ENCODE results near the gene DLL1.
A peak's percentile ranks its signal among the peaks of the same experiment; 100 is the strongest.

DLL1 gene

DNA sequence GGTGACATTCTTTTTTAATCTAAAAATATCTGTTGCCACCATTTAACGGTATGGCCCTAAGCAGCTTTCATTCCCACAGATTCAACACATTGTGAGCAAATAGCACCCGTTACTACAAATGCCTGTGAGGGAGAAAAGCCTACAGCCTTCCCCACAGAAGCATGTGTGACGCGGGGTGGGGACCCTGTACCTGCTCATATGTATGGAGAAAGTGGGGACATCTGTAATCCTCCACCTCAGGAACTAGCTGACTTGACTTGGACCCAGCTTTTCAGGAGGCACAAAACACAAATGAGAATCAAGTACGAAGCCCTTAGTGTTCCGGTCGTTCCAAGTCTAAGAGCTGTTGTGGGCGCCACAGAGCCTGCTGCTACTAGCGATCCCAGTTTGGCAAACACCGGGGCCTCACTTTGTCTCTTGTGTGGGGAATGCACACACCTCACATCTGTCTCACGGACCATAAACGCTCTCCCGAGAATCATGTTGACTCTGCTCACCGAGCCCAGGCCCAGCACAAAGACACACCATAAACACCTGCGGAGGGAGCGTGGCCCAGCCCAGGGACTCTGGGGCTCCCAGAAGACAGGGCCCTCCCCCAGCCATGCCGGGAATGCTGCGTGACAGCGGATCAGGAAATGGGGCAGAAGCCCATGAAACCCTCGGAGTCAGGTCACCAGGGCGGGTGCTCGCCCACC, 21.6 kb downstream of the DLL1 start:
- Histone ChIP-seq H2BK120ac (ENCODE audit: insufficient read depth, low read length, poor library complexity) (no peak overlapping the region), H3K79me1 (ENCODE audit: low read length) (no peaks in the 10 kb centered on the region), H4K12ac (ENCODE audit: low read depth, low read length) (no peak overlapping the region), H2AK5ac (ENCODE audit: low read length) (no peak overlapping the region), H3K23ac (ENCODE audit: low read length) (no peak overlapping the region), H3K79me2 (ENCODE audit: control insufficient read depth, insufficient read depth, low read length, poor library complexity) (no peaks in the 10 kb centered on the region), H2BK5ac (ENCODE audit: low read depth, low read length, poor library complexity) (no peak overlapping the region), H3K4me1 (ENCODE audit: control insufficient read depth in 1 of 2, insufficient read depth in 2 of 2, low read length in 2 of 2) (peaks cover 6 to 10% of the 10 kb centered on the region in 2 experiments), H3K27me3 (ENCODE audit: insufficient read depth, low read length) (no peaks in the 10 kb centered on the region), H3K4me2 (ENCODE audit: low read length) (peak overlapping the region; percentile 41), H3K4ac (ENCODE audit: low read depth, low read length) (no peak overlapping the region), H3K9ac (ENCODE audit: low read length) (no peak overlapping the region), H3K14ac (ENCODE audit: low read length) (no peak overlapping the region), H3K36me3 (ENCODE audit: control insufficient read depth in 1 of 2, insufficient read depth in 2 of 2, low read length in 2 of 2) (no peaks in the 10 kb centered on the region), H3K9me3 (ENCODE audit: insufficient read depth, low read depth, low read length) (no peaks in the 10 kb centered on the region), H4K91ac (ENCODE audit: low read depth, low read length) (peak overlapping the region; percentile 17), H3K4me3 (ENCODE audit: low read depth, low read length) (no peak overlapping the region), H4K8ac (ENCODE audit: low read depth, low read length) (no peak overlapping the region), H3K27ac (ENCODE audit: low read depth, low read length) (no peak overlapping the region), H2BK12ac (ENCODE audit: low read length) (peak overlapping the region; percentile 21), H3K18ac (ENCODE audit: low read length) (no peak overlapping the region), H2AFZ (ENCODE audit: insufficient read depth, low read length, poor library complexity) (no peak overlapping the region)
- WGBS (ENCODE audit: extremely low coverage, insufficient coverage, insufficient read length) = no CpG with 5 or more reads among the region's 22 CpGs
- no peak for DNase-seq

DNA sequence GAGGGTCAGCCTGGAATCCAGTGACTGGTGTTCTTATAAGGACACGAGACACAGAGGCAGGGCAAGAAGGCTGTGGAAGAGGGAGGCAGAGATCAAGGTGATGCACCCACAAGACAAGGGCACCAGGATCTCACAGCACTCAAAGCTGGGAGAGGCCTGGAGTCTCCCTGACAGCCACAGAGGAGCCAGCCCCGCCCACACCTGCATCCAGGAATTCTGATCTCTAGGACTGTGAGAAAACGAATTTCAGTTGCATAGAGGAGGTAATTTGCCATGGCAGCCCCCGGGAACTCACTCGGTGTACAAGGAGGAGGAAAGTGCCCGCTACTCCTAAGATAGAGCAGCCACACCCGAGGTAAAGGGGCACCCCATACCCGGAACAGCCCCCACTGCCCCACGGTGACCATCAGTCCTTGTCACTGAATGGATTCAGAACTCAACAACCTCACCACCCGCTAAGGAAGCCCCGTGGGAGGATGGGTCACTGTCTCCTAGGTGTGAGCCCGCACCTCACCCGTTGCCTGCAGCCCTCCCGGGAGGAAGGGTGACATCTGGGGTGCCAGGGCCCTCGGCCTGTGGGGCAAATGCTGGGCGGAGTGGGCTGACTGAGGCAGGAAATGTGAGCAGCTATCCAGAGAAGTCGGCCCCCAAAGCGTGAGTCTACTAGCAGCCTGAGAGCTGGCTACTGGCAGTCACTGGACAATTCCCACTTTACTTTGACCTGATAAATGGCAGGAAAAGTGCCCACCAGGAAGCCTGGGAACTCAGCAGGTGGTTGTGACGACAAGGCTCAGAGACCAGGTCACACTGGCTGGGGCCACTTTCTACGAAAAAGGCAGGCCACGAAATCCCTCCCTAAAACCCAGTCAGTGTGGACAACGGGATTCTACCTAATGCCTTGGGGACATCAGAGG, 22.4 kb downstream of the DLL1 start:
- no CpG with 5 or more reads among the region's 22 CpGs for WGBS (ENCODE audit: extremely low coverage, insufficient coverage, insufficient read length)
- no peak overlapping the region for H2AK5ac ChIP-seq (ENCODE audit: low read length)

DNA sequence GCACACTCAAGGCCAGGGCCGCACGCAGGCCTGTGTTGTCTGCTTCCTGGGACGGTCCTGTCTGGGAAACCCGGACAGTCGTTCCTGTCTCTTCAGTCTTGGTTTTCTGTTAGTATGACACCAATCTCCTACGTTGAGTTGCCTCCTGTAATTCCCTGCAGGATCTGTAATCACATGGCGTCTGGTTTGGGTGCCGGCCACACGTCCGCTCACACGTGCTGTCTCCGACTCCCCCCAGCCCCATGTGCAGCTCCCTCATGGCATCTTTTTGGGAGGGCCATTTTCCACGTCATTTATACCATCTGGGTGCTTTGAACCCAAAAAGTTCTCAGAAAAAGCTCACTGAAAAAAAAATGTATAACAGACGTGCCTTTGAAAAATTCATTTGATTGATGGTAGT, 23.2 kb downstream of the DLL1 start:
- Histone ChIP-seq H3K14ac (ENCODE audit: low read length) (no peak overlapping the region), H3K18ac (ENCODE audit: low read length) (no peak overlapping the region), H3K9me3 (ENCODE audit: insufficient read depth, low read depth, low read length) (no peaks in the 10 kb centered on the region), H3K4me3 (ENCODE audit: low read depth, low read length) (no peak overlapping the region), H3K23ac (ENCODE audit: low read length) (no peak overlapping the region), H3K4me2 (ENCODE audit: low read length) (no peak overlapping the region), H3K27ac (ENCODE audit: low read depth, low read length) (no peak overlapping the region), H3K4me1 (ENCODE audit: control insufficient read depth in 1 of 2, insufficient read depth in 2 of 2, low read length in 2 of 2) (peaks cover 6 to 10% of the 10 kb centered on the region in 2 experiments), H2BK120ac (ENCODE audit: insufficient read depth, low read length, poor library complexity) (no peak overlapping the region), H3K27me3 (ENCODE audit: insufficient read depth, low read length) (no peaks in the 10 kb centered on the region), H2AFZ (ENCODE audit: insufficient read depth, low read length, poor library complexity) (no peak overlapping the region), H3K79me2 (ENCODE audit: control insufficient read depth, insufficient read depth, low read length, poor library complexity) (no peaks in the 10 kb centered on the region), H4K8ac (ENCODE audit: low read depth, low read length) (no peak overlapping the region), H2AK5ac (ENCODE audit: low read length) (no peak overlapping the region), H3K79me1 (ENCODE audit: low read length) (no peaks in the 10 kb centered on the region), H3K4ac (ENCODE audit: low read depth, low read length) (no peak overlapping the region), H2BK5ac (ENCODE audit: low read depth, low read length, poor library complexity) (no peak overlapping the region), H2BK12ac (ENCODE audit: low read length) (no peak overlapping the region), H4K91ac (ENCODE audit: low read depth, low read length) (no peak overlapping the region), H3K9ac (ENCODE audit: low read length) (no peak overlapping the region), H4K12ac (ENCODE audit: low read depth, low read length) (no peak overlapping the region), H3K36me3 (ENCODE audit: control insufficient read depth in 1 of 2, insufficient read depth in 2 of 2, low read length in 2 of 2) (no peaks in the 10 kb centered on the region)
- no CpG with 5 or more reads among the region's 14 CpGs for WGBS (ENCODE audit: extremely low coverage, insufficient coverage, insufficient read length)
- DNase-seq = no peak

More for the DNA sequence above, 22.4 kb downstream of the DLL1 start:
- no peaks in the 10 kb centered on the region for H3K79me2 ChIP-seq (ENCODE audit: control insufficient read depth, insufficient read depth, low read length, poor library complexity)
- no peak overlapping the region for H3K4me2 ChIP-seq (ENCODE audit: low read length)
- no peak overlapping the region for H3K4ac ChIP-seq (ENCODE audit: low read depth, low read length)
- peaks cover 6 to 10% of the 10 kb centered on the region in 2 experiments for H3K4me1 ChIP-seq (ENCODE audit: control insufficient read depth in 1 of 2, insufficient read depth in 2 of 2, low read length in 2 of 2)
- H4K8ac ChIP-seq (ENCODE audit: low read depth, low read length) = no peak overlapping the region
- no peak overlapping the region for H3K14ac ChIP-seq (ENCODE audit: low read length)
- no peaks in the 10 kb centered on the region for H3K79me1 ChIP-seq (ENCODE audit: low read length)
- H3K9ac ChIP-seq (ENCODE audit: low read length) = no peak overlapping the region
- no peak overlapping the region for H2BK120ac ChIP-seq (ENCODE audit: insufficient read depth, low read length, poor library complexity)
- H4K12ac ChIP-seq (ENCODE audit: low read depth, low read length) = no peak overlapping the region
- no peaks in the 10 kb centered on the region for H3K36me3 ChIP-seq (ENCODE audit: control insufficient read depth in 1 of 2, insufficient read depth in 2 of 2, low read length in 2 of 2)
- no peak overlapping the region for H3K23ac ChIP-seq (ENCODE audit: low read length)
- no peaks in the 10 kb centered on the region for H3K9me3 ChIP-seq (ENCODE audit: insufficient read depth, low read depth, low read length)
- no peak overlapping the region for H3K4me3 ChIP-seq (ENCODE audit: low read depth, low read length)
- peak overlapping the region; percentile 4 for H4K91ac ChIP-seq (ENCODE audit: low read depth, low read length)
- H3K27me3 ChIP-seq (ENCODE audit: insufficient read depth, low read length) = no peaks in the 10 kb centered on the region
- H3K18ac ChIP-seq (ENCODE audit: low read length) = no peak overlapping the region
- DNase-seq = no peak
- H2BK12ac ChIP-seq (ENCODE audit: low read length) = no peak overlapping the region
- H3K27ac ChIP-seq (ENCODE audit: low read depth, low read length) = no peak overlapping the region
- H2AFZ ChIP-seq (ENCODE audit: insufficient read depth, low read length, poor library complexity) = no peak overlapping the region
- H2BK5ac ChIP-seq (ENCODE audit: low read depth, low read length, poor library complexity) = no peak overlapping the region

DNA sequence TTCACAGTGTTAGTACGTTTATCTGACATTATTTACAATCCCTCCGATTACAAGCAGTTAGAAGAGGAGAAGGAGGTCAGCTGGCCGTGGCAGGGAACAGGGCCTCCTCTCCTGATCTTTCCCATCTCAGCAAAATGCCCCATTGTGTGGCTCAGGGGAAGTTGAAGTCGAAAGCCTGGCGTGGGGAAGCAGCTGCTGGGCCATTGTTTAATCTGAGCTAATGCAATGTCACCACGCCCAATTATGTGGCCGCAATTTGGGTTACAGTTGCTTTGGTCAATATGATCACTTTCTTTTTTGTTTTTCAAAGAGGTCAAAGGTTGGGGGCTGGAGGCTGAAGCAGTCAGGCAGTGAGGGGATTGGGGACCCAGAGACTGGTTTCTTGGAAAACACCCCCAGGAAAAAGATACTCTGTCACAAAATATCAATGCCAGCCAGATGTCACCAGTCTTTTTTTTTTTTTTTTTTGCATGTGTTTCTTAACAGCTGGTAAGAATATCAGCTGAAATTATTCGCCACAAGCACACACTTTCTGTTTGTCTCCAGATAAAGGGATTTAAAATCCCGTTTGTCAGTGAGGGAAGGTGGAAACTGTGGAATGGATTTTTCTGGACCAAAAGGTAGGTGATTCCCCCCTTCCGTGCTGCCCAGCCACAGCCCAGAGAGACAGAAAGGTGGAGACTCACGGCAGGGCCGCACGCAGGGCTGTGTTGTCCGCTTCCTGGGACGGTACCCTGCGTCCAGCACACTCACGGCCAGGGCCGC, 24.6 kb downstream of the DLL1 start:
- no peak overlapping the region for H2AFZ ChIP-seq (ENCODE audit: insufficient read depth, low read length, poor library complexity)
- no peak overlapping the region for H4K12ac ChIP-seq (ENCODE audit: low read depth, low read length)
- H3K79me1 ChIP-seq (ENCODE audit: low read length) = no peaks in the 10 kb centered on the region
- H2BK5ac ChIP-seq (ENCODE audit: low read depth, low read length, poor library complexity) = no peak overlapping the region
- H3K23ac ChIP-seq (ENCODE audit: low read length) = no peak overlapping the region
- WGBS (ENCODE audit: extremely low coverage, insufficient coverage, insufficient read length) = no CpG with 5 or more reads among the region's 18 CpGs
- no peak for DNase-seq
- H3K4ac ChIP-seq (ENCODE audit: low read depth, low read length) = no peak overlapping the region
- H2BK120ac ChIP-seq (ENCODE audit: insufficient read depth, low read length, poor library complexity) = no peak overlapping the region
- no peaks in the 10 kb centered on the region for H3K36me3 ChIP-seq (ENCODE audit: control insufficient read depth in 1 of 2, insufficient read depth in 2 of 2, low read length in 2 of 2)
- no peak overlapping the region for H3K18ac ChIP-seq (ENCODE audit: low read length)
- no peaks in the 10 kb centered on the region for H3K79me2 ChIP-seq (ENCODE audit: control insufficient read depth, insufficient read depth, low read length, poor library complexity)
- H4K91ac ChIP-seq (ENCODE audit: low read depth, low read length) = no peak overlapping the region
- H4K8ac ChIP-seq (ENCODE audit: low read depth, low read length) = no peak overlapping the region
- peaks cover 3% of the 10 kb centered on the region for H3K9me3 ChIP-seq (ENCODE audit: insufficient read depth, low read depth, low read length)
- H2AK5ac ChIP-seq (ENCODE audit: low read length) = no peak overlapping the region
- peaks cover 6 to 10% of the 10 kb centered on the region in 2 experiments for H3K4me1 ChIP-seq (ENCODE audit: control insufficient read depth in 1 of 2, insufficient read depth in 2 of 2, low read length in 2 of 2)
- no peak overlapping the region for H3K14ac ChIP-seq (ENCODE audit: low read length)
- no peak overlapping the region for H2BK12ac ChIP-seq (ENCODE audit: low read length)
- no peak overlapping the region for H3K9ac ChIP-seq (ENCODE audit: low read length)
- no peak overlapping the region for H3K4me2 ChIP-seq (ENCODE audit: low read length)
- H3K27ac ChIP-seq (ENCODE audit: low read depth, low read length) = no peak overlapping the region
- H3K4me3 ChIP-seq (ENCODE audit: low read depth, low read length) = no peak overlapping the region
- no peaks in the 10 kb centered on the region for H3K27me3 ChIP-seq (ENCODE audit: insufficient read depth, low read length)
